OCI-LY3 (cell line): ENCODE data around the gene ELF1.

Experiments
- CTCF ChIP-seq: fragments of 200-600, 300-600 bp; sonication (generic); IDR thresholded peaks from 2 replicates; pipeline ENCODE4 v1.5.1; 2014; ENCODE audit warnings: antibody characterized with exemption, low read length, low read depth
- EZH2phosphoT487 ChIP-seq: fragments of 200-600 bp; shearing (Covaris generic); IDR thresholded peaks from 2 replicates; pipeline ENCODE4 v1.6.1; 2018; ENCODE audit warnings: antibody characterized with exemption, mixed run types, low read depth

- TF ChIP-seq EZH2phosphoT487 (no peak), CTCF (peak; percentile 75)
Observed at GRCh38 chr13:40974460-40975407, 44.4 kb downstream of the ELF1 start.
